ENCODE results near the gene CDX2. TPM values are rescaled to one million over a fixed set of nuclear protein-coding genes. Genes with fewer than 3 reads are reported as not detected.
"Not testable (repeated sequence)": the region's sequence is repeated elsewhere in the genome, so short reads cannot be mapped to it uniquely, and the experiment has no call there.

CDX2 gene
- total RNA-seq, 4 donors from 2014 or later, result not detected

DNA sequence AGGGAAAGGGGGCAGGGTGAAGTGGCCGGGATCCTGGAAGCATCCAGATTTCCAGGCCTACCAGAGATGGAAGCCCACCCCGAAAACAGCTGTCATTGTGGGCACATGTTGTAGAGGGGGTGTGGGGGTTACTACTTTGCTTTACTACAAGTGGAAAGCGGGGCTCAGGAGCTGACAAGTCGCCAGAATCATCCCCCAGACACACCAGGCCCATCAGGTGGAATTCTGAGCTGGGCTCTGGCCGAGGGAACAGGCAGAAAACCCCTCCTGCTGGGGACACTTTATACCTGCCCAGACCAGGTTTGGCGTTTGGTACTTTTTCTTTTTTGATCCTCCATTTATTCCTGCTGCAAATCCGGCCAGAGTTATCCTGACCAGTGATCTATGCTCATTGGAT lies 3.8 kb downstream of the CDX2 start:
- H3K27me3 ChIP-seq, result peaks cover 36% of the 10 kb centered on the region

DNA sequence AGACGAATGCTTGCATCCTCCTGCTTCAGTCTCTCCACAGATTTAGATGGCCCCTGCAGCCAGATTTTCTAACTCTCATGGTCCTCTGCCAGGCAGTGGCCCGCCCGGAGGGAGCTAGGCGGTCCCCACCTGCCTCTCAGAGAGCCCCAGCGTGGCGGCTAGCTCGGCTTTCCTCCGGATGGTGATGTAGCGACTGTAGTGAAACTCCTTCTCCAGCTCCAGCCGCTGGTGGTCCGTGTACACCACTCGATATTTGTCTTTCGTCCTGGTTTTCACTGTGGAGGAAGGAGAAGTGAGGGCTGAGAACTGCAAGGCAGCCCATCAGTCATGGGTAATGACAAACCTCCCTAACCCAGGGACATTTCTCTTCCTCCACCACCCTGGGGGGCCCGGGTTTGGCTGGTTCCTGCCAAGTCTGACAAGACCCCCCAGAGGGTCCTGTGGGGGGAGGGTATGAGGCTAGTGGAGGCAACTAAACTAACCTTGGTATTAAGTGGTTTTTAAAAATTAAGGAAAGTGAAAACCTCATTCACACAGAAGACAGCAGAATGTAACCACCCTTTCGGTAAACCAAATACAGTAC lies 4.3 kb downstream of the CDX2 start:
- Histone ChIP-seq H3K9me3 (no peaks in the 10 kb centered on the region), H3K4me1 (peaks cover 10 to 34% of the 10 kb centered on the region in 2 donors), H3K4me3 (replicated peaks in 1 of 3) (no peak overlapping the region), H3K27me3 (peaks cover 42% of the 10 kb centered on the region), H3K27ac (no peak overlapping the region), H3K36me3 (no peaks in the 10 kb centered on the region)
- TF ChIP-seq, protein P1, sequence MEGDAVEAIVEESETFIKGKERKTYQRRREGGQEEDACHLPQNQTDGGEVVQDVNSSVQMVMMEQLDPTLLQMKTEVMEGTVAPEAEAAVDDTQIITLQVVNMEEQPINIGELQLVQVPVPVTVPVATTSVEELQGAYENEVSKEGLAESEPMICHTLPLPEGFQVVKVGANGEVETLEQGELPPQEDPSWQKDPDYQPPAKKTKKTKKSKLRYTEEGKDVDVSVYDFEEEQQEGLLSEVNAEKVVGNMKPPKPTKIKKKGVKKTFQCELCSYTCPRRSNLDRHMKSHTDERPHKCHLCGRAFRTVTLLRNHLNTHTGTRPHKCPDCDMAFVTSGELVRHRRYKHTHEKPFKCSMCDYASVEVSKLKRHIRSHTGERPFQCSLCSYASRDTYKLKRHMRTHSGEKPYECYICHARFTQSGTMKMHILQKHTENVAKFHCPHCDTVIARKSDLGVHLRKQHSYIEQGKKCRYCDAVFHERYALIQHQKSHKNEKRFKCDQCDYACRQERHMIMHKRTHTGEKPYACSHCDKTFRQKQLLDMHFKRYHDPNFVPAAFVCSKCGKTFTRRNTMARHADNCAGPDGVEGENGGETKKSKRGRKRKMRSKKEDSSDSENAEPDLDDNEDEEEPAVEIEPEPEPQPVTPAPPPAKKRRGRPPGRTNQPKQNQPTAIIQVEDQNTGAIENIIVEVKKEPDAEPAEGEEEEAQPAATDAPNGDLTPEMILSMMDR (IDR thresholded peaks at IDR 0.05), result no peak
- TF ChIP-seq POLR2A (IDR thresholded peaks at IDR 0.05), result no peak
- WGBS, 2 donors, result 11 to 14% methylated on average over 15 of the region's 15 CpGs
- DNase-seq, result no peak
- intact Hi-C loops (cut with DNase I), result no loop called here

More for the DNA sequence above, 3.8 kb downstream of the CDX2 start:
- DNase-seq, result no peak
- intact Hi-C loops (cut with DNase I), result no loop called here
- 45 to 49% methylated on average over 7 of the region's 7 CpGs for WGBS, 2 donors
- Histone ChIP-seq H3K9me3 (no peaks in the 10 kb centered on the region), H3K4me1 (peaks cover 6 to 30% of the 10 kb centered on the region in 2 donors), H3K4me3 (replicated peaks in 1 of 3) (no peak overlapping the region), H3K27ac (no peak overlapping the region), H3K36me3 (no peaks in the 10 kb centered on the region)
- no peak for TF ChIP-seq POLR2A (IDR thresholded peaks at IDR 0.05)
- TF ChIP-seq, protein P1 (IDR thresholded peaks at IDR 0.05), result no peak

DNA sequence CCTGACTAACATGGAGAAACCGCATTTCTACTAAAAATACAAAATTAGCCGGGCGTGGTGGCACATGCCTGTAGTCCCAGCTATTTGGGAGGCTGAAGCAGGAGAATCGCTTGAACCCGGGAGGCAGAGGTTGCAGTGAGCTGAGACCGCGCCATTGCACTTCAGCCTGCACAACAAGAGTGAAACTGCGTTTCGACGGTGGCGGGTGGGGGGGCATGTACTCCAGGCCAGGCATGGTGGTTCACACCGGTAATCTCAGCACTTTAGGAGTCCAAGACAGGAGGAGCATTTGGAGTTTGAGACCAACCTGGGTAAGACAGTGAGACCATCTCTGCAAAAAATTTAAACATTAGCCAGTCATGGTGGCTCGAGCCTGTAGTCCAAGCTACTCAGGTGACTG lies 4.9 kb downstream of the CDX2 start:
- H3K4me1 ChIP-seq, result peaks cover 10 to 34% of the 10 kb centered on the region in 2 donors
- intact Hi-C loops (cut with DNase I); DNase-seq; H3K9me3 ChIP-seq; H3K36me3 ChIP-seq; H3K4me3 ChIP-seq (replicated peaks in 1 of 3); H3K27ac ChIP-seq: not testable (repeated sequence)
- 33 to 34% methylated on average over 6 to 13 of the region's 13 CpGs for WGBS, 2 donors
- peaks cover 46% of the 10 kb centered on the region for H3K27me3 ChIP-seq

DNA sequence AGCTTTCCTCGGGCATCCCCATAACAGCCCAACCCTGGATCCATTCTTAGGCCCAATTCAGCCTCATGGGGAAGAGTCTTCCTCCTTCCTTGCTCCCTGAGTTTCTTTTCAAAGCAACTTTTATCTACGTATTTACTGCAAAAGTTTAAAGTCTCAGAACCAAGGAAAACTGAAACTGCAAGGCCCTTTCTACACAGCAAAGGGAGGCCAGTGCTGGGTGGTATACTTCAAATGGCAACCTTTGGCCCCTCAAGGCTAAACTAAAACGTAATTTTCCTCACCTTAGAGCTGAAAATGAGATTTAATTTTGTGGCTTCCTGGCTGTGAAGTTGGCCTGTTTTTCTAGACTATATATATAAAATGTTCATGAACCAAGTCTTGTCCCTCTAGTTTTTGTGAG lies 5.6 kb downstream of the CDX2 start:
- no peaks in the 10 kb centered on the region for H3K9me3 ChIP-seq
- H3K4me1 ChIP-seq, result peaks cover 10 to 28% of the 10 kb centered on the region in 2 donors
- H3K27ac ChIP-seq, result no peak overlapping the region
- no peak for DNase-seq
- 70 to 74% methylated on average over 3 of the region's 3 CpGs for WGBS, 2 donors
- no peaks in the 10 kb centered on the region for H3K36me3 ChIP-seq
- no peak overlapping the region for H3K4me3 ChIP-seq (replicated peaks in 1 of 3)
- TF ChIP-seq POLR2A (IDR thresholded peaks at IDR 0.05), result no peak
- TF ChIP-seq, protein P1 (IDR thresholded peaks at IDR 0.05), result no peak
- intact Hi-C loops (cut with DNase I), result no loop called here
- H3K27me3 ChIP-seq, result peaks cover 46% of the 10 kb centered on the region

DNA sequence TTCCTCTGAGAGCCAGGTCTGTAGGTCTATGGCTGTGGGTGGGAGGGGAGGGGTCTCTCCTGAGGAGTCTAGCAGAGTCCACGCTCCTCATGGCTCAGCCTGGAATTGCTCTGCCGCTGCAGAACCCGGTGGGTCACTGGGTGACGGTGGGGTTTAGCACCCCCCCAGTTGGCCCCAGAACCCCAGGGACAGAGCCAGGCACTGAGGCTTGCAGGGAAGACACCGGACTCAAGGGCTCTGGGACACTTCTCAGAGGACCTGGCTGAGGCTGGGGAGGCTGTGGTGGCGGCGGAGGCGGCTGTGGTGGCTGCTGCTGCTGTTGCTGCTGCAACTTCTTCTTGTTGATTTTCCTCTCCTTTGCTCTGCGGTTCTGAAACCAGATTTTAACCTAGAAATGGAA lies 6.1 kb downstream of the CDX2 start:
- 46 to 52% methylated on average over 7 to 9 of the region's 9 CpGs for WGBS, 2 donors
- Histone ChIP-seq H3K27me3 (peaks cover 47% of the 10 kb centered on the region), H3K27ac (no peak overlapping the region), H3K9me3 (no peaks in the 10 kb centered on the region), H3K4me3 (replicated peaks in 1 of 3) (no peak overlapping the region), H3K36me3 (no peaks in the 10 kb centered on the region), H3K4me1 (peaks cover 10 to 23% of the 10 kb centered on the region in 2 donors)
- TF ChIP-seq, protein P1 (IDR thresholded peaks at IDR 0.05), result no peak
- no peak for TF ChIP-seq POLR2A (IDR thresholded peaks at IDR 0.05)
- intact Hi-C loops (cut with DNase I), result no loop called here
- DNase-seq, result no peak

Measured in thyroid gland (tissue), 4 donors.